ENCODE results near the gene CTNNA3. TPM values are rescaled to one million over a fixed set of nuclear protein-coding genes. Genes with fewer than 3 reads are reported as not detected.

Gene CTNNA3
- total RNA-seq, 4 donors from 2014 or later: 0.68 to 75.2 (median 1.4) TPM

- no peaks in the 10 kb centered on the region for H3K27me3 ChIP-seq
- no peaks in the 10 kb centered on the region for H3K4me1 ChIP-seq
- H3K9me3 ChIP-seq: peaks cover 0 to under 1% of the 10 kb centered on the region in 2 donors
- no peak overlapping the region for H3K4me3 ChIP-seq
- intact Hi-C loops (cut with DNase I; ENCODE audit: low total_unique reads): no loop called here
- WGBS, 2 donors (ENCODE audit: low coverage in 1 of 2): 40 to 63% methylated on average over 1 of the region's 1 CpG
- in situ Hi-C loops (cut with MboI; ENCODE audit: low pct_ligation_motif_present in 1 of 4, low pct_unique_long_range_greater_than_20kb in 1 of 4, low sequenced_read_pairs in 3 of 4): no loop called here
- no peak for DNase-seq
- no peak for TF ChIP-seq CTCF (IDR thresholded peaks at IDR 0.05)
- TF ChIP-seq POLR2AphosphoS5 (IDR thresholded peaks at IDR 0.05): no peak
- TF ChIP-seq EP300 (IDR thresholded peaks at IDR 0.05; ENCODE audit: low read depth): no peak
- TF ChIP-seq POLR2A (IDR thresholded peaks at IDR 0.05): no peak
- no peaks in the 10 kb centered on the region for H3K36me3 ChIP-seq
- H3K27ac ChIP-seq: no peak overlapping the region
These were observed 17.5 kb downstream of the CTNNA3 start for GRCh38 chr10:67678335-67678974.

GRCh38 chr10:67676208-67676825 is 19.7 kb downstream of the CTNNA3 start:
- no peak overlapping the region for H3K27ac ChIP-seq
- H3K27me3 ChIP-seq: no peaks in the 10 kb centered on the region
- intact Hi-C loops (cut with DNase I; ENCODE audit: low total_unique reads): no loop called here
- H3K9me3 ChIP-seq: no peaks in the 10 kb centered on the region
- WGBS, 2 donors (ENCODE audit: low coverage in 1 of 2): 60% methylated on average over 2 of the region's 2 CpGs; no CpG with 5 or more reads in 1 of the 2 donors
- in situ Hi-C loops (cut with MboI; ENCODE audit: low pct_ligation_motif_present in 1 of 4, low pct_unique_long_range_greater_than_20kb in 1 of 4, low sequenced_read_pairs in 3 of 4): no loop called here
- TF ChIP-seq POLR2AphosphoS5 (IDR thresholded peaks at IDR 0.05) (no peak), POLR2A (IDR thresholded peaks at IDR 0.05) (no peak), EP300 (IDR thresholded peaks at IDR 0.05; ENCODE audit: low read depth) (no peak), CTCF (IDR thresholded peaks at IDR 0.05) (no peak)
- H3K36me3 ChIP-seq: no peaks in the 10 kb centered on the region
- no peak overlapping the region for H3K4me3 ChIP-seq
- no peak for DNase-seq
- no peaks in the 10 kb centered on the region for H3K4me1 ChIP-seq

- in situ Hi-C loops (cut with MboI; ENCODE audit: low pct_ligation_motif_present in 1 of 4, low pct_unique_long_range_greater_than_20kb in 1 of 4, low sequenced_read_pairs in 3 of 4): no loop called here
- Histone ChIP-seq H3K36me3 (no peaks in the 10 kb centered on the region), H3K4me3 (no peak overlapping the region), H3K9me3 (no peaks in the 10 kb centered on the region), H3K27ac (no peak overlapping the region), H3K4me1 (peaks cover 0 to 2% (median 0%) of the 10 kb centered on the region in 4 donors), H3K27me3 (no peaks in the 10 kb centered on the region)
- TF ChIP-seq CTCF (IDR thresholded peaks at IDR 0.05) (no peak), POLR2A (IDR thresholded peaks at IDR 0.05) (no peak), EP300 (IDR thresholded peaks at IDR 0.05; ENCODE audit: low read depth) (no peak), POLR2AphosphoS5 (IDR thresholded peaks at IDR 0.05) (no peak)
- DNase-seq: no peak
- intact Hi-C loops (cut with DNase I; ENCODE audit: low total_unique reads): no loop called here
These were observed 25.6 kb downstream of the CTNNA3 start for GRCh38 chr10:67670401-67670800.

GRCh38 chr10:67669978-67670377 is 26.0 kb downstream of the CTNNA3 start:
- no peaks in the 10 kb centered on the region for H3K27me3 ChIP-seq
- H3K9me3 ChIP-seq: no peaks in the 10 kb centered on the region
- intact Hi-C loops (cut with DNase I; ENCODE audit: low total_unique reads) (loop anchor here (10.0 kb wide), 1 partner anchor 105 kb away; no protein-coding TSS in a partner anchor), in situ Hi-C loops (cut with MboI; ENCODE audit: low pct_ligation_motif_present in 1 of 4, low pct_unique_long_range_greater_than_20kb in 1 of 4, low sequenced_read_pairs in 3 of 4) (no loop called here)
- no peak for DNase-seq
- H3K4me1 ChIP-seq: peaks cover 0 to 2% (median 0%) of the 10 kb centered on the region in 4 donors
- H3K36me3 ChIP-seq: no peaks in the 10 kb centered on the region
- H3K4me3 ChIP-seq: no peak overlapping the region
- WGBS, 2 donors (ENCODE audit: low coverage in 1 of 2): 28 to 55% methylated on average over 1 of the region's 1 CpG
- H3K27ac ChIP-seq: no peak overlapping the region
- no peak for TF ChIP-seq POLR2A (IDR thresholded peaks at IDR 0.05)
